Inflammatory macrophage (primary cell): ENCODE data around the gene RALGAPA2.

Experiments used
- DNase-seq, 2 donors: peaks; one replicate each; pipeline ENCODE4 v3.0.0-alpha.2; 2020 to 2022

The RALGAPA2 gene

GRCh38 chr20:20720158-20720557 is 7.7 kb upstream of the RALGAPA2 start:
- no peak for DNase-seq

GRCh38 chr20:20719411-20719810 is 7.0 kb upstream of the RALGAPA2 start:
- DNase-seq, result no peak

DNA sequence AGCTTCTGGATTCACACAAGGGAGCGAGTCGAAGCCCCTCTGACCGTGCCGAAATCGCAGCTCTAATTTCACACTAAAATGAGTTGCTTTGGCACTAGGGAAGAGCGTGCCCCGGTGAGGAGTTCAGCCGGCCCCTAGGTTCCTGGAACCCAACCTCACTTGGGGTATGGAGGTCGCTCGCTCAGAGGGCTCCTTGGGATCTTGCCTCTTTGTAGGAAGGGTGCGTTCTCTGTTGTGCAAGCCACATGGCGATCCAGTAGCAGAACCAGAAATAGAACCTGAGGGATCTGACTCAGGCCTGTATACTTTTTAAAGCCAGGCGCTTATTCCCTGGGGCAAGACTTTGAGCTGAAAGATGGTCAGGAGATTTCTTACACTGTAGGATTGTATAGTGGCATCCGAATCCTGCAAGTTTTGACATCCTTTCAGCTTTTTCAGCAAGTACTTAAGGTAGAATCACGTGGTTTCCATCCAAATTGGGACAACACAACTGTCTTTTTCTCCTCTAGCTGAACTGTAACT is 861 bp upstream of the RALGAPA2 start:
- DNase-seq, result no peak

DNA sequence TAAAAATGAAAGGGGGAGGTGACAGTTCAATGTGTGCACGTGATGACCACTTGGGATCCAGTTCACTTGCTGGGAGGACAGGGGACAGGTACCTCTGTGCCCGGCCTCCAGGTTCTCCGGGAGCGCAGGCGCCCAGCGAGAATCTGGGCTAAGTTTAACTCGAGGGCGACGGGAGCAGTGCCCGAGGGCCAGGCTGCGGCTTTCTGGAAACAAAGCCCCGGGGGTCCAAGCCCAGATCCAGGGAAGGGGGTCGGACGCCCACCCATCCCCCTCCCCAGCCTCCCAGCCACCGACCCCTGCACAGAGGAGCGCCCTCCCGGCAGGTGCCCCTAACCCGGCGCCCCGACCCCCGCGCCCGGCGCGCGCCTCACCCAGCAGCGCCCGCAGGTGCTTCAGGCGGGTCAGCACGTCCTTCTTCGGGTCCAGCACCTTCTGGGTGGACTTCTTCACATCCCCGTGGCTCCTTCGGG is 405 bp downstream of the RALGAPA2 start:
- no peak for DNase-seq

GRCh38 chr20:20711413-20711812 is 1.0 kb downstream of the RALGAPA2 start:
- no peak for DNase-seq

DNA sequence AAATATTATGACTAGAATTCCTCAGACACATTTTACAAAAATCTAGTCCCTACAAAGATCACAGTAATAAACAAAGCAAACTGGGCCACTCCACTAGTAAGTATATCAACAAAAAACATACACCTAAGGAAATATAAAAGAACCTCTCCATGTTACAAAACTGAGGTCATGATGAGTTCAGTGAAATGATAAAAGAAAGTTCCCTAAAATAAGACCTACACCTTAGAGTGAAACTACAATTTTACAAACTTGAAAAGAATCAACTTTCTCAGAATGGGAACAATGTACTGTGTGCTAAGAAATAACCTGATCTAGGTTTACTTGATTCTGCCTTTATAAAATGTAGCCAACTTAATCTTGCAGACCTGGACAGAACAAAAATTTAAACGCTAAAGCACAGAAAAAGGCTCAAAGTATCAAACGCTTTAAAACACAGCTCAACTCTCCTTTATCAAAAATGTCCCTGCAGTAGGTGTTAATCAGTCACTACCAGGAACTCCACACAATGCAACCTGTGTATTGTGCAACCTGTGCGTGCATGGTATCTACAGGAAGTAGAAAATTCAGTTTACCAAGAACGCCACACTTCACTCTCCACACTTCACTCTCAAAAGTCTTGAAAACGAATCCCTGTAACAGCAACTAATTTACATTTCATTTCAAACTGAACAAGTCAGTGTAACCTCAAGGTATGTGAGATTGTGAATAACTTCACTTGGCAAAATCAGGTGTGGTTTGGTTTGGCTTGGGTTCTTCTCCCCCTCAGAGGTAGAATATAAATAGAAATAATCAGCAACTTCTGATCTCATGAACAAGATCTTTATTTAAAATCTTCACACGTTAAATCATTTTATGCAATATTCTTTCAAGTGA is 1.8 kb downstream of the RALGAPA2 start:
- DNase-seq, result peak; percentile 13 to 36

DNA sequence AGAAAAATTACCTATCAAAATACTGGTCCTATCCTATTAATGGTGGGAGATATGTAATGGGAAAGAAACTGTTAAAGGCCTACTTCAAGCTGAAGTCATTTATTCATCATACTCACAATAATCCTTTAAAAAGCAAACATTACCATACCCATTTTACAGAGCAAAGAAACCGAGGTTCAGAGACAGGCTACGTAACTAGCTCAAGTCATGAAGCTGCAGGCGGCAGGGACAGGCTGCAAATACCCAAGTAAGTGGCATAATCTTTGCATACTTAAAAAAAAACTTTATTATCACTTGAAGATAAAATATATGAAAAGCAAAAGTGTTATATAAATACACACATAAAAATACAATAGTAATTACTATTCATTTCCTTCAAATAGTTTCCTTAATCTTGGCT is 2.6 kb downstream of the RALGAPA2 start:
- DNase-seq, result no peak

GRCh38 chr20:20706285-20706684 is 6.2 kb downstream of the RALGAPA2 start:
- no peak for DNase-seq

DNA sequence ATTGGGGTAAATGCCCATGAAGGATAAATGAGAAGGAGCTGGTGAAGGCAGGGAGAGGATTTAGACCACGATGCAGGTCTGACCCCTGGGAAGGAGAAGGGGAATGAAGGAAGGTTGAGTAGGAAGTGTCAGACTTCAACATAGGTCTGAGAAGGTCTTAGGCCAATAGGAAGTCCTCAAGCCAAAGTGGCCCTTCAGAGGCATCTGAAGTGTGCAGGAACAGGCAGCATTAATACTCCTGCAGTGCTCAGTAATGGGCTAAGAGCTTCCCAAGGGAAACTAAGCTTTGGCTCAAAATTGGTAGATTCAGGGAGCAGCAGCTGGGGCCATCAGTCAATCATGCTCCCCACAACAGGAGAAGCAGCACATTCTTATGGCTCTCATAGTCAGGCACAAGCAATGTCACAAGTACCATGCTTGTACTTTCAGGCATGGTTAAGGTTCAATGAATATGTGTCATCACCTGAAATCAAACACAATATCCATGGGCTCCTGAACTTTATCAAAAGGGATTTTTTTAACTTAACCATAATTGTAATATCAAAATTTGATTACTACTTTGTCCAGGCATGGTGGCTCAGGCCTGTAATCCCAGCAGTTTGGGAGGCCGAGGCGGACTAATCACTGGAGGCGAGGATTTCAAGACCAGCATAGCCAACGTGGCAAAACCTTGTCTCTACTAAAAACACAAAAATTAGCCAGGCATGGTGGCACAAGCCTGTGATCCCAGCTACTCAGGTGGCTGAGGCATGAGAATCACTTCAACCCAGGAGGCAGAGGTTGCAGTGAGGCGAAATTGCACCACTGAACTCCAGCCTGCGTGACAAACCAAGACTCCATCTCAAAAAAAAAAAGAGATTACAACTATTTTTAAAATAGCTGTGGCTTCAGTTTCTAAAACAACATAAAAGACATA is 9.9 kb downstream of the RALGAPA2 start:
- DNase-seq, result no peak

- no peak for DNase-seq
Measured at GRCh38 chr20:20699917-20700316, 12.5 kb downstream of the RALGAPA2 start.

GRCh38 chr20:20699144-20699543 is 13.3 kb downstream of the RALGAPA2 start:
- DNase-seq, result no peak

- DNase-seq, result no peak
Measured at GRCh38 chr20:20697325-20697845, 15.1 kb downstream of the RALGAPA2 start.

DNA sequence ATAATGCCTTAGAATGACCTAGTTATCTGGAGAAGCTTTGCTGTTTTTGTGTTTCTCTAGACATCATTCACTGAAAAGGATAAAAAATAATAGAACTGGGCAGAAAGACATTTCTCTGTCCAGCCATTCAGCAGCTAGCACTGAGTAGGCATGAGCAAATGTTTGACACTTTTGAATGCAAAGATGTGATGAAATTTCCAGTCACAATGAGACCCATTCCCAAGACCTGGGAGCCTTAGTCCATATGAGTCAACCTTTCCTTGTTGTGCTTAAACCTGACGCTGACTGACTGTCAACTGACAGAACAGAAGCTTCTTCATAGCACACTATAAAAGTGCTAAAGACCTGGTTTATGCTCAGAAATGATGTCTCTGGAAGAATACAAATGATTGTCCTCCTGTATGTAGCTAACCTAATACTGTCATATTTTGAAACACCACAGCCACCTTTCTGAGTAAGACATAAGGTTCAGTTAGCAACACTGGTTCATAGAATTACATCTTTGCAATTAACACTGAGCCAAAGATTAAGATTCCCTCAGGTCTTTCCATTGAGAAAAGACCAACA is 17.1 kb downstream of the RALGAPA2 start:
- no peak for DNase-seq

DNA sequence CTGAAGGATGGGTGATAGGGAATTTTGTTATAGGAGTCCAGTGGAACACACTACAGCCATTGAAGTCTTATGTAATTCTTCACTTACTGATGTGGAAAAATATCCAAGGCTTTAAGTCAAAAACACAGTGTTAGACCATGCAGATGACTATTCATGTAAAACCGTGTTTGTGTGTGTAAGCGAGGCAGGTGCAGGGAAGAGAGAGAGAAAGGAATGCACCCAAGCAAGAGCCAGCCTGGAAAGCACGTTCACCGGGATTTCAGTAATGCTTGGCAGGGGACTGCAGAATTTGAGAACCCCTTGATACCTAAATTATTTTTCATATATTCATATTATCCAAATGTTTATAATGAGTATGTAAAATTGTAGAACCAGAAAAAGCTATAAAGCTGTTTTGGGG is 17.9 kb downstream of the RALGAPA2 start:
- no peak for DNase-seq

GRCh38 chr20:20692587-20692986 is 19.9 kb downstream of the RALGAPA2 start:
- DNase-seq, result no peak

- no peak for DNase-seq
Measured at GRCh38 chr20:20691477-20692235, 20.8 kb downstream of the RALGAPA2 start.

- peak in 1 of 2 donors; percentile 13 for DNase-seq
Measured at GRCh38 chr20:20690676-20691476, 21.6 kb downstream of the RALGAPA2 start.

GRCh38 chr20:20687319-20687718 is 25.1 kb downstream of the RALGAPA2 start:
- no peak for DNase-seq

- DNase-seq, result no peak
Measured at GRCh38 chr20:20685635-20686034, 26.8 kb downstream of the RALGAPA2 start.

DNA sequence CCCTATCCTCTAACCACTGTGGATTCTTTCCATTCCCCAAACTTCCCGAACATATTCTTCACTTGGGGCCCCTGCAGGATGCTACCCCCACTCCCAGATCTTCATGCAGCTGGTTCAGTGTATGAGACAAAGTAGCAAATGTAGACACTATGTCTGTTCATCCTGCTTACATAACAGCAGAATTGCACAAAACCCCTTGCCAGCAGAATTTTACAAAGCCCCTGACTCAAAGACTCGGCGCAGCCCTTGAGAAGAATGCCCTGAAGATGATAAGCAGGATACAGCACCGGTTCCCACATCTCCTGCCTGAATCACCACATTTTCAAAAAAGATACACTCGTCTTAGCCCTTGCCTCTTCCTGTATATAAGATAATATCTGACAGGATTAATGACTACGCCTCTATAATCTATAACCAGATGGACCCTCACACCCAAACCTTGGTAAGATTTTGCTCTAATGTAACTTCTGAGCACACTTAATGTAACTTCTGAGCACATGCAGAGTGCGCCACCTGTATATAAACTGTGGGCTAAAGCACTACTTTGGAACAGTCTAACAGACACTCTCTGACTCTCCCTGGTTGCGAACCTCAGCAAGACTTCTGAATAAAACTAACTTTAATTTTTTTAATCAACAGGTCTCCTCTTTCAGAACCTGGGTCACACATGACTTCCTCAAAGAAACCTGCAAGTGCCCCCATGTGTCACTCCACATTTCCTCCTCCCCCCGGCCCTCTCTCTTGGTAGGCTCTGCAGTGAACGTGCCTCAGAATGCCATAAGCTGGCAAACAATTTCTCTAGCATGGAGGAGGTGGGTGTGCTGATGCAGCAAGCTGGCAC is 28.7 kb downstream of the RALGAPA2 start:
- DNase-seq, result no peak
